K562 (cell line): Measurements from ENCODE around the gene DOCK1. TPM values are rescaled to one million over a fixed set of nuclear protein-coding genes. Genes with fewer than 3 reads are reported as not detected.

Experiments used
- ATAC-seq: fragments of 200-7000 bp; cut with Tn5 transposase; 3 replicates; pipeline ENCODE4 v1.9.1; 2020; ENCODE audit warnings: moderate library complexity
- BruUV-seq: library from RNA; stranded (reverse); fragments of 400-500 nt; replicated peaks from 2 replicates; lab custom pipeline; 2021; lab: Mats Ljungman, UMichigan
- CTCF ChIA-PET: fragments of 300-600 bp; formaldehyde crosslinking; extraction: SDS; loops from one replicate; lab custom pipeline; 2021; ENCODE audit warnings: low intra/inter-chr PET ratio; lab: Yijun Ruan, JAX
- POLR2A ChIA-PET: fragments of 300-600, 350-650 bp; sonication (Branson Sonifier 250); formaldehyde crosslinking; extraction: SDS; loops from one replicate; lab custom pipeline; 2021; ENCODE audit warnings: antibody characterized with exemption, inconsistent platforms; lab: Yijun Ruan, JAX
- DNase-seq, 4 experiments: peaks; one replicate each; pipeline versions ENCODE4 v3.0.0 to v3.0.0-alpha.2; 2011 to 2018; ENCODE audit warnings: low spot score in 3 of 4, mixed read lengths in 3 of 4; ENCODE audit errors: extremely low read depth in 1 of 4
- FAIRE-seq: peaks from 2 replicates; lab custom pipeline; 2011; peaks lifted over from hg19 to GRCh38; lab: Jason Lieb, UNC
- H2AFZ ChIP-seq: 2 replicates; pipeline ENCODE4 v1.6.0; 2011; ENCODE audit warnings: low read depth, low read length, control low read depth, inconsistent platforms
- H3K27ac ChIP-seq: fragments of 200-600 bp; 3 replicates; pipeline ENCODE4 v1.8.0; 2011; ENCODE audit warnings: low read depth, mild to moderate bottlenecking, control low read depth, inconsistent platforms, low read length, moderate library complexity, mixed read lengths; ENCODE audit errors: extremely low read depth
- H3K27me3 ChIP-seq, 2 experiments: fragments of 300-600 bp in 1 of 2; 2 replicates in 1 of 2; 3 replicates in 1 of 2; pipeline versions ENCODE4 v1.6.0 to v1.8.0; 2011; ENCODE audit warnings: inconsistent platforms in 2 of 2, low read length in 2 of 2, mild to moderate bottlenecking in 1 of 2, mixed read lengths in 1 of 2, moderate library complexity in 1 of 2; ENCODE audit not compliant: control insufficient read depth in 2 of 2, insufficient read depth in 2 of 2
- H3K36me3 ChIP-seq: fragments of 300-600 bp; 3 replicates; pipeline ENCODE4 v1.8.0; 2011; ENCODE audit warnings: mild to moderate bottlenecking, low read length, inconsistent platforms; ENCODE audit not compliant: control insufficient read depth, insufficient read depth
- H3K4me1 ChIP-seq, 2 experiments: fragments of 200-600 bp in 1 of 2; replicated peaks in 1 of 2; 2 replicates in 1 of 2; 3 replicates in 1 of 2; pipeline versions ENCODE4 v1.5.1 to v1.8.0; 2011; ENCODE audit warnings: inconsistent platforms in 2 of 2, low read length in 2 of 2, mild to moderate bottlenecking in 1 of 2, mixed read lengths in 1 of 2, moderate library complexity in 1 of 2; ENCODE audit not compliant: control insufficient read depth in 2 of 2, insufficient read depth in 2 of 2
- H3K4me2 ChIP-seq: 2 replicates; pipeline ENCODE4 v1.6.1; 2011; ENCODE audit warnings: low read length, control low read depth, inconsistent platforms, mixed read lengths; ENCODE audit not compliant: insufficient read depth
- H3K4me3 ChIP-seq: fragments of 200-600 bp; sonication (generic), shearing (Covaris generic); 2 replicates; pipeline ENCODE4 v1.5.1; 2016; ENCODE audit warnings: control low read depth, inconsistent platforms
- H3K79me2 ChIP-seq: fragments of 200-600 bp; 3 replicates; pipeline ENCODE4 v1.8.0; 2011; ENCODE audit warnings: low read length, inconsistent platforms; ENCODE audit not compliant: control insufficient read depth, insufficient read depth
- H3K9ac ChIP-seq, 2 experiments: 2 replicates each; pipeline versions ENCODE4 v1.6.0 to v1.6.1; 2011; ENCODE audit warnings: low read depth in 2 of 2, low read length in 2 of 2, control low read depth in 1 of 2, inconsistent platforms in 1 of 2, mild to moderate bottlenecking in 1 of 2, mixed read lengths in 1 of 2; ENCODE audit not compliant: insufficient read depth in 1 of 2
- H3K9me1 ChIP-seq: one replicate; pipeline ENCODE4 v1.6.0; 2011; ENCODE audit warnings: inconsistent platforms, mild to moderate bottlenecking, low read length, moderate library complexity; ENCODE audit not compliant: control insufficient read depth, insufficient read depth
- H3K9me3 ChIP-seq: replicated peaks from 2 replicates; pipeline ENCODE4 v1.5.1; 2011; ENCODE audit warnings: low read depth, low read length, inconsistent platforms; ENCODE audit not compliant: control insufficient read depth, insufficient read depth
- H4K20me1 ChIP-seq: replicated peaks from 2 replicates; pipeline ENCODE4 v1.6.1; 2011; ENCODE audit warnings: low read length, inconsistent platforms, mixed read lengths; ENCODE audit not compliant: control insufficient read depth, insufficient read depth
- CAMTA2 ChIP-seq: fragments of 250-450 bp; sonication (Bioruptor Pico); conservative IDR thresholded peaks from 2 replicates; pipeline ENCODE4 v1.5.1; 2022
- E2F3 ChIP-seq: fragments of 250-450 bp; sonication (Bioruptor Pico); IDR thresholded peaks from 2 replicates; pipeline ENCODE4 v1.4.0; 2020; ENCODE audit warnings: mild to moderate bottlenecking
- ESRRB ChIP-seq: fragments of 250-450 bp; sonication (Bioruptor Pico); IDR thresholded peaks from 2 replicates; pipeline ENCODE4 v1.5.0; 2020; ENCODE audit warnings: mild to moderate bottlenecking, moderate library complexity, borderline replicate concordance
- IRF2 ChIP-seq: sonication (generic); formaldehyde crosslinking; IDR thresholded peaks from 2 replicates; pipeline ENCODE4 v1.8.1; 2022; ENCODE audit warnings: mild to moderate bottlenecking, missing genetic modification reagents
- MCM2 ChIP-seq: fragments of 450-650 bp; IDR thresholded peaks from 2 replicates; pipeline ENCODE4 v1.6.1; 2017; ENCODE audit warnings: low read depth, mild to moderate bottlenecking
- MCM3 ChIP-seq: fragments of 450-650 bp; IDR thresholded peaks from 2 replicates; pipeline ENCODE4 v1.6.1; 2016
- NEUROD1 ChIP-seq: fragments of 150-350 bp; IDR thresholded peaks from 2 replicates; pipeline ENCODE4 v1.6.1; 2014; ENCODE audit warnings: borderline replicate concordance, low read length, low read depth; ENCODE audit not compliant: partially characterized antibody
- PHB ChIP-seq: fragments of 250-450 bp; sonication (Bioruptor Pico); IDR thresholded peaks from 2 replicates; pipeline ENCODE4 v1.5.0; 2021
- PHB2 ChIP-seq: fragments of 450-650 bp; IDR thresholded peaks from 2 replicates; pipeline ENCODE4 v1.6.1; 2017; ENCODE audit warnings: low read depth
- SAFB ChIP-seq: fragments of 200-400 bp; formaldehyde crosslinking; IDR thresholded peaks from 2 replicates; pipeline ENCODE4 v1.6.1; 2017; ENCODE audit warnings: low read depth, low read length, borderline replicate concordance
- SPI1 ChIP-seq: IDR thresholded peaks from 2 replicates; pipeline ENCODE4 v1.6.1; 2011; ENCODE audit warnings: low read depth, low read length, control low read depth, borderline replicate concordance
- TBP ChIP-seq: optimal IDR thresholded peaks from 2 replicates; pipeline ENCODE3; 2011; ENCODE audit warnings: low read depth, low read length, improper control_type of control experiment
- ZKSCAN8 ChIP-seq: fragments of 200-800 bp; sonication (Bioruptor generic); IDR thresholded peaks from 2 replicates; pipeline ENCODE4 v1.6.1; 2016; ENCODE audit warnings: missing genetic modification characterization, missing compliant biosample characterization
- ZNF512 ChIP-seq: IDR thresholded peaks from 2 replicates; pipeline ENCODE4 v1.6.1; 2016; ENCODE audit warnings: missing genetic modification characterization, missing compliant biosample characterization
- WGBS: fragments of 100-300 bp; shearing (Covaris generic); methylation state at CpG from one replicate; pipeline ENCODE4 v1.1.6; 2016; ENCODE audit warnings: low coverage, mixed read lengths; ENCODE audit not compliant: insufficient coverage; ENCODE audit errors: missing lambda C conversion rate; 5-methylcytosine and 5-hydroxymethylcytosine counted together
- in situ Hi-C: fragments of 300-500 bp; cut with MboI; formaldehyde crosslinking; loops from 4 replicates; pipeline ENCODE4 v1.15.0; 2018; ENCODE audit warnings: inconsistent platforms, mixed read lengths
- intact Hi-C: fragments of 100-400 bp; cut with micrococcal nuclease; formaldehyde crosslinking; loops from 2 replicates; pipeline ENCODE4 v1.14.2; 2022
- polyA plus RNA-seq, 8 experiments: library from polyadenylated mRNA; depleted of rRNA in 4 of 8; stranded (reverse) in 5 of 8; unstranded in 3 of 8; fragments of >200 nt; fragmentation: Nextera tagmentation in 2 of 8; fragmentation: Illumina TruSeq in 1 of 8; extraction: Ambion mirVana in 2 of 8; extraction: Trizol in 1 of 8; gene quantifications; 2 replicates each; pipeline versions ENCODE4 v1.2.1 to v1.2.3, GENCODE V29; 2011 to 2014; ENCODE audit warnings: inconsistent platforms in 1 of 8, missing spikeins in 1 of 8
- total RNA-seq, 7 experiments: library from RNA; depleted of rRNA in 6 of 7; stranded (reverse); fragments of >200 nt in 6 of 7; fragmentation: Illumina TruSeq in 2 of 7; extraction: Trizol in 2 of 7; gene quantifications; 2 replicates each; pipeline versions ENCODE4 v1.2.1 to v1.2.3, GENCODE V29; 2011 to 2021; ENCODE audit warnings: low replicate concordance in 1 of 7

DOCK1 gene
- total and polyA plus RNA-seq, 9 of the 15 experiments (the other 6 are each of a cell fraction or from before 2014, with no cell fraction given), result 0.31 TPM; not detected in 8

- Histone ChIP-seq H3K36me3 (no peaks in the 10 kb centered on the region), H3K4me1 (no peaks in the 10 kb centered on the region), H4K20me1 (no peaks in the 10 kb centered on the region), H3K9me3 (no peaks in the 10 kb centered on the region), H2AFZ (no peak overlapping the region), H3K4me2 (no peak overlapping the region), H3K27me3 (no peaks in the 10 kb centered on the region), H3K9ac (no peak overlapping the region), H3K27ac (no peak overlapping the region), H3K9me1 (no peaks in the 10 kb centered on the region), H3K79me2 (no peaks in the 10 kb centered on the region), H3K4me3 (no peak overlapping the region)
- DNase-seq (no peak), FAIRE-seq (no peak), ATAC-seq (no peak)
- ChIA-PET CTCF (no interaction called here), POLR2A (no interaction called here)
- TF ChIP-seq PHB (CRISPR knock-in tag) (no peak), TBP (no peak), CAMTA2 (CRISPR knock-in tag) (no peak), NEUROD1 (no peak), IRF2 (CRISPR knock-in tag) (no peak), PHB2 (no peak), SPI1 (no peak), MCM2 (no peak), ESRRB (CRISPR knock-in tag) (no peak), ZKSCAN8 (CRISPR knock-in tag) (no peak), ZNF512 (tag) (no peak), E2F3 (CRISPR knock-in tag) (no peak), MCM3 (no peak), SAFB (no peak)
- BruUV-seq, result no TSS peak
- WGBS, result 0% methylated on average over 2 of the region's 2 CpGs
- intact Hi-C loops, result no loop called here
- in situ Hi-C loops, result no loop called here
These were observed 279.4 kb downstream of the DOCK1 start for GRCh38 chr10:127184582-127184981.
